ENCODE results near the gene TIMELESS. TPM values are rescaled to one million over a fixed set of nuclear protein-coding genes. Genes with fewer than 3 reads are reported as not detected.
A peak's percentile ranks its signal among the peaks of the same experiment; 100 is the strongest.

The TIMELESS gene
- total RNA-seq, 6 donors from 2014 or later: 5.6 to 14.7 (median 9.5) TPM

DNA sequence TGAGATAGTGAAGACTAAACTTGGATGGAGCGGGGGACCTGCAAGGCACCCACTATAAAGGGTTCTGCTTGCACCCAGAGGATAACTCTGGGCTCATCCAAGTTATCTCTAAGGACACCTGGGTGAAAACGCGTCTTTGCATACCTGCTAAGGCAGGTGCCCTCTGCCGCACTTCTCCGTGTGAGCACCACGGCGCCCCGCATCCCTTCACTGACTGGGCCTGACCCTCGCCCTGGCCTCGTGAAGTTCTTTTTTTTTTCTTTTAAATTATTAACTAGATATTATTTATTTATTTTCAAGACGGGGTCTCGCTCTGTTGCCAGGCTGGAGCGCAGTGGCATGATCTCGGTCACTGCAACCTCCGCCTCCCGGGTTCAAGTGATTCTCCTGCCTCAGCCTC, 66.6 kb downstream of the TIMELESS start:
- no peak overlapping the region for H3K4me3 ChIP-seq
- H3K27me3 ChIP-seq: no peaks in the 10 kb centered on the region
- TF ChIP-seq, protein P1, sequence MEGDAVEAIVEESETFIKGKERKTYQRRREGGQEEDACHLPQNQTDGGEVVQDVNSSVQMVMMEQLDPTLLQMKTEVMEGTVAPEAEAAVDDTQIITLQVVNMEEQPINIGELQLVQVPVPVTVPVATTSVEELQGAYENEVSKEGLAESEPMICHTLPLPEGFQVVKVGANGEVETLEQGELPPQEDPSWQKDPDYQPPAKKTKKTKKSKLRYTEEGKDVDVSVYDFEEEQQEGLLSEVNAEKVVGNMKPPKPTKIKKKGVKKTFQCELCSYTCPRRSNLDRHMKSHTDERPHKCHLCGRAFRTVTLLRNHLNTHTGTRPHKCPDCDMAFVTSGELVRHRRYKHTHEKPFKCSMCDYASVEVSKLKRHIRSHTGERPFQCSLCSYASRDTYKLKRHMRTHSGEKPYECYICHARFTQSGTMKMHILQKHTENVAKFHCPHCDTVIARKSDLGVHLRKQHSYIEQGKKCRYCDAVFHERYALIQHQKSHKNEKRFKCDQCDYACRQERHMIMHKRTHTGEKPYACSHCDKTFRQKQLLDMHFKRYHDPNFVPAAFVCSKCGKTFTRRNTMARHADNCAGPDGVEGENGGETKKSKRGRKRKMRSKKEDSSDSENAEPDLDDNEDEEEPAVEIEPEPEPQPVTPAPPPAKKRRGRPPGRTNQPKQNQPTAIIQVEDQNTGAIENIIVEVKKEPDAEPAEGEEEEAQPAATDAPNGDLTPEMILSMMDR (IDR thresholded peaks at IDR 0.05): no peak
- TF ChIP-seq POLR2A (IDR thresholded peaks at IDR 0.05) (no peak), EP300 (IDR thresholded peaks at IDR 0.05) (no peak), POLR2AphosphoS5 (IDR thresholded peaks at IDR 0.05) (no peak)
- WGBS, 2 donors: 93 to 95% methylated on average over 16 of the region's 16 CpGs
- no peaks in the 10 kb centered on the region for H3K4me1 ChIP-seq
- H3K9me3 ChIP-seq: no peaks in the 10 kb centered on the region
- H3K27ac ChIP-seq: no peak overlapping the region
- peak in 1 of 2 donors; percentile 51 for DNase-seq
- H3K36me3 ChIP-seq: no peaks in the 10 kb centered on the region
- ATAC-seq (ENCODE audit: low FRiP score in 2 of 2): no peak

DNA sequence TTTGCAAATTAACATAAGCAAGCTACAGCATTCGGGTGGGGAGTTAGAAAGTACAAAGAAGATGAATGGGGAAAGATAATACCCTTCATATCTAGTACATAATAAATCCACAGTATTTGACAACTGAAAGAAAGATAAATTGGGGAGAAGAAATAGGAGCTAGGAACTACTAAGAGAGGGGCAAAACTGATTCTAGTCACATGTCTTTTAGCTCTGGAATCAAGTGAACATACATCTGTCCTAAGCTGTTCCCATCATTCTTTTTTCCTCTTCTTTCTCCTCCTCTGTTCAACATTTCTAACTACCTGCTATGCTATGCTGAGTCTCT, 71.3 kb downstream of the TIMELESS start:
- ATAC-seq (ENCODE audit: low FRiP score in 2 of 2): no peak
- Histone ChIP-seq H3K36me3 (no peaks in the 10 kb centered on the region), H3K4me1 (peaks cover 0 to 5% (median 2%) of the 10 kb centered on the region in 4 donors), H3K4me3 (no peak overlapping the region), H3K27ac (no peak overlapping the region), H3K9me3 (no peaks in the 10 kb centered on the region), H3K27me3 (no peaks in the 10 kb centered on the region)
- DNase-seq: no peak
- WGBS, 2 donors: 32 to 46% methylated on average over 1 of the region's 1 CpG
- TF ChIP-seq POLR2AphosphoS5 (IDR thresholded peaks at IDR 0.05) (no peak), POLR2A (IDR thresholded peaks at IDR 0.05) (no peak), EP300 (IDR thresholded peaks at IDR 0.05) (no peak)
- TF ChIP-seq, protein P1 (IDR thresholded peaks at IDR 0.05): no peak

DNA sequence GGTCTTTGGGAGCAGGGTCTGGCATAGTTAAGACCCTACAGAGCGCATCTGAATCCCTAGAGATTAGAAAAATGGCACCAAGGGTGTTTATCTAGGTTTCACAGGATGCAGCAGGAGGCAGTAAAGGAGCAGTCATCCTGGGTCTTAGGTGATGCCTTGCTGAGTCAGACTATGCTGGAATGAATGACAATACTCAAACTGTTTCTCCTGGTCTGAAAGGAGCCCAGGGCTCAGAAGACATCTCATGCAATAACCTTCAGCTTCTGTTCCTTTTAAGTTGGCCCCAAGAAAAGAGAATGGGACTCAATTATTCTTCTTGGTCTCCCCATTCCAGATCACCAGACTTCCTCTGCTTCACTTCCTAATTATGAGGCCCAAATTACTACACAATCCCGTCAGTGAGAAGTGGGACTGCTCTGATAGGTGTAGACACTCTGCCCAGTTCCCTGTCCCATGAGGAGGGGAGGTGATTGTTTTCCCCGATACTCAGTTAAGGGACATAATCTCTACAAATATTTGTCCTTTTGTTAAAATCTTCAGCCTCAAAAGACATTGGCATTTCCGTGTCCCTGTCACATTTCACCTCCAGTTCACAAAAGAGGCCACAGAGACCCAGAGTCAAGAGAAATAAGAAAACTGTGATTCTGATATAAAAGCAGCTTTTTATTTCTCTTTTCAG, 71.8 kb downstream of the TIMELESS start:
- Histone ChIP-seq H3K4me3 (no peak overlapping the region), H3K4me1 (peaks cover 0 to 5% (median 2%) of the 10 kb centered on the region in 4 donors), H3K9me3 (no peaks in the 10 kb centered on the region), H3K36me3 (no peaks in the 10 kb centered on the region), H3K27me3 (no peaks in the 10 kb centered on the region), H3K27ac (no peak overlapping the region)
- 67 to 78% methylated on average over 4 of the region's 4 CpGs for WGBS, 2 donors
- DNase-seq (no peak), ATAC-seq (ENCODE audit: low FRiP score in 2 of 2) (no peak)
- no peak for TF ChIP-seq POLR2AphosphoS5 (IDR thresholded peaks at IDR 0.05)
- TF ChIP-seq, protein P1 (IDR thresholded peaks at IDR 0.05): no peak
- no peak for TF ChIP-seq EP300 (IDR thresholded peaks at IDR 0.05)
- no peak for TF ChIP-seq POLR2A (IDR thresholded peaks at IDR 0.05)

DNA sequence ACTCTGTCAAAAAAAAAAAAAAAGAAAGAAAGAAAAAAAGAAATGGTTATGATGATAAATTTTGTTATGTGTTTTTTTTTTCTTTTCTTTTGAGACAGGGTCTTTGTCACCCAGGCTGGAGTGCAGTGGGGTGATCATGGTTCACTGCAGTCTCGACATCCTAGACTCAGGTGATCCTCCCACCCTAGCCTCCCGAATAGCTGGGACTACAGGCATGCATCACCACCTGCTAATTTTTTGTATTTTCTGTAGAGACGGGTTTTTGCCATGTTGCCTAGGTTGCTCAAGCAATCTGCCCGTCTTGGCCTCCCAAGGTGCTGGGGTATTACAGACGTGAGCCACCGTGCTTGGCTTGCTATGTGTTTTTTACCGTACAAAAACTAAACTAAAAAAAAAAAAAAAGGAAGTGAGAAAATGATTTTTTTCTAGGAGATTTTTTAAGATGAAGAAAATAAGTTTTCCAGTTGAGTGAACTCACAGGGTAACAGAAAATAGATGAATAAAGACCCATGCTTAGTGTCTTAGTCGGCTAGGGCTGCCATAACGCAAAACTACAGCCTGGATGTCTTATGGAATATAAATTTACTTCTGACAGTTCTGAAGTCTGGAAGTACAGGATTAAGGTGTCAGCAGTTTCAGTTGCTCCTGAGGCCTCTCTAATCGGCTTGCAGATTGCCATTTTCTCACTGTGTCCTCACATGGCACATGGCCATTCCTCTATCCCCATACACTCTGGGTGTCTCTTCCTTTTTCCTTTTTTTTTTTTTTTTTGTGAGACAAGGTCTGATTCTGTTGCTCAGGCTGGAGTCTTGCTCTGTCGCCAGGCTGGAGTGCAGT, 73.4 kb downstream of the TIMELESS start:
- no peak for ATAC-seq (ENCODE audit: low FRiP score in 2 of 2)
- H3K27me3 ChIP-seq: no peaks in the 10 kb centered on the region
- no peaks in the 10 kb centered on the region for H3K36me3 ChIP-seq
- 77 to 80% methylated on average over 11 of the region's 11 CpGs for WGBS, 2 donors
- TF ChIP-seq, protein P1 (IDR thresholded peaks at IDR 0.05): no peak
- no peak for TF ChIP-seq EP300 (IDR thresholded peaks at IDR 0.05)
- no peak for TF ChIP-seq POLR2AphosphoS5 (IDR thresholded peaks at IDR 0.05)
- TF ChIP-seq POLR2A (IDR thresholded peaks at IDR 0.05): no peak
- H3K27ac ChIP-seq: no peak overlapping the region
- H3K4me3 ChIP-seq: no peak overlapping the region
- H3K4me1 ChIP-seq: peaks cover 0 to 5% (median 2%) of the 10 kb centered on the region in 4 donors
- H3K9me3 ChIP-seq: no peaks in the 10 kb centered on the region
- DNase-seq: no peak

Data from upper lobe of left lung (tissue), 6 donors.